ENCODE measurements around the gene TPP2. TPM values are rescaled to one million over a fixed set of nuclear protein-coding genes. Genes with fewer than 3 reads are reported as not detected.
A peak's percentile ranks its signal among the peaks of the same experiment; 100 is the strongest.

The TPP2 gene
- total RNA-seq, 6 experiments from 2014 or later, result 18.4 to 35.3 (median 28.4) TPM

- no peak for ATAC-seq
- no peaks in the 10 kb centered on the region for H3K36me3 ChIP-seq
- H3K4me3 ChIP-seq, result no peak overlapping the region
- TF ChIP-seq CTCF (IDR thresholded peaks at IDR 0.05) (no peak), POLR2A (IDR thresholded peaks at IDR 0.05) (no peak)
- peaks cover 0 to 5% (median 0%) of the 10 kb centered on the region in 4 donors for H3K4me1 ChIP-seq
- no peak overlapping the region for H3K27ac ChIP-seq
- no peaks in the 10 kb centered on the region for H3K9me3 ChIP-seq
- DNase-seq, result no peak
- intact Hi-C loops (cut with DNase I), result no loop called here
- H3K27me3 ChIP-seq, result no peaks in the 10 kb centered on the region
- 72% methylated on average over 3 of the region's 3 CpGs for WGBS (ENCODE audit: insufficient coverage, low coverage, low lambda C conversion rate, missing lambda C conversion rate)
These were observed 40.0 kb upstream of the TPP2 start for GRCh38 chr13:102556806-102557205.

- TF ChIP-seq POLR2A (IDR thresholded peaks at IDR 0.05) (no peak), CTCF (IDR thresholded peaks at IDR 0.05) (no peak)
- 66% methylated on average over 2 of the region's 2 CpGs for WGBS (ENCODE audit: insufficient coverage, low coverage, low lambda C conversion rate, missing lambda C conversion rate)
- Histone ChIP-seq H3K9me3 (no peaks in the 10 kb centered on the region), H3K27ac (no peak overlapping the region), H3K4me3 (no peak overlapping the region), H3K4me1 (peaks cover 0 to 10% (median 0%) of the 10 kb centered on the region in 4 donors), H3K27me3 (no peaks in the 10 kb centered on the region), H3K36me3 (no peaks in the 10 kb centered on the region)
- intact Hi-C loops (cut with DNase I), result no loop called here
- ATAC-seq (no peak), DNase-seq (no peak)
These were observed 38.8 kb upstream of the TPP2 start for GRCh38 chr13:102558029-102558428.

GRCh38 chr13:102561933-102562332 lies 34.9 kb upstream of the TPP2 start:
- no peak overlapping the region for H3K4me3 ChIP-seq
- H3K4me1 ChIP-seq, result peaks cover 0 to 20% (median 0%) of the 10 kb centered on the region in 4 donors
- H3K9me3 ChIP-seq, result no peaks in the 10 kb centered on the region
- no peaks in the 10 kb centered on the region for H3K27me3 ChIP-seq
- no peak for DNase-seq
- TF ChIP-seq POLR2A (IDR thresholded peaks at IDR 0.05), result no peak
- intact Hi-C loops (cut with DNase I), result no loop called here
- peak; percentile 40 to 78 (median 72) for ATAC-seq
- no peaks in the 10 kb centered on the region for H3K36me3 ChIP-seq
- 35% methylated on average over 1 of the region's 1 CpG for WGBS (ENCODE audit: insufficient coverage, low coverage, low lambda C conversion rate, missing lambda C conversion rate)
- H3K27ac ChIP-seq, result no peak overlapping the region

- no peak for ATAC-seq
- WGBS (ENCODE audit: insufficient coverage, low coverage, low lambda C conversion rate, missing lambda C conversion rate), result 84% methylated on average over 2 of the region's 2 CpGs
- Histone ChIP-seq H3K4me3 (no peak overlapping the region), H3K4me1 (peaks cover 0 to 20% (median 0%) of the 10 kb centered on the region in 4 donors), H3K27ac (no peak overlapping the region), H3K36me3 (no peaks in the 10 kb centered on the region), H3K9me3 (no peaks in the 10 kb centered on the region), H3K27me3 (no peaks in the 10 kb centered on the region)
- intact Hi-C loops (cut with DNase I), result no loop called here
- TF ChIP-seq POLR2A (IDR thresholded peaks at IDR 0.05) (no peak), CTCF (IDR thresholded peaks at IDR 0.05) (no peak)
- DNase-seq, result no peak
These were observed 33.5 kb upstream of the TPP2 start for GRCh38 chr13:102563267-102563666.

- H3K4me1 ChIP-seq, result peaks cover 0 to 20% (median 0%) of the 10 kb centered on the region in 4 donors
- H3K27ac ChIP-seq, result peak overlapping the region in 1 of 3 donors; percentile 45
- WGBS (ENCODE audit: insufficient coverage, low coverage, low lambda C conversion rate, missing lambda C conversion rate), result 39% methylated on average over 4 of the region's 4 CpGs
- intact Hi-C loops (cut with DNase I), result no loop called here
- TF ChIP-seq POLR2A (IDR thresholded peaks at IDR 0.05), result no peak
- TF ChIP-seq CTCF (IDR thresholded peaks at IDR 0.05), result no peak
- H3K9me3 ChIP-seq, result no peaks in the 10 kb centered on the region
- ATAC-seq, result peak; percentile 31 to 76 (median 50)
- no peak overlapping the region for H3K4me3 ChIP-seq
- peak in 1 of 3 donors; percentile 48 for DNase-seq
- no peaks in the 10 kb centered on the region for H3K36me3 ChIP-seq
- H3K27me3 ChIP-seq, result no peaks in the 10 kb centered on the region
These were observed 32.2 kb upstream of the TPP2 start for GRCh38 chr13:102564564-102564963.

All from right lobe of liver (tissue), 6 donors.